IMR-90 (cell line): ENCODE data around the gene ZNF507. TPM values are rescaled to one million over a fixed set of nuclear protein-coding genes. Genes with fewer than 3 reads are reported as not detected.

Experiments used
- ATAC-seq: fragments of 200-7000 bp; cut with Tn5 transposase; 2 replicates; pipeline ENCODE4 v1.9.1; 2020; ENCODE audit warnings: low read depth, mild to moderate bottlenecking, moderate library complexity
- BruUV-seq: library from RNA; stranded (reverse); fragments of 400-500 nt; replicated peaks from 2 replicates; lab custom pipeline; 2021; lab: Mats Ljungman, UMichigan
- CTCF ChIA-PET: fragments of 300-600 bp; formaldehyde crosslinking; extraction: SDS; loops from one replicate; lab custom pipeline; 2021; ENCODE audit warnings: antibody characterized with exemption; lab: Yijun Ruan, JAX
- POLR2A ChIA-PET: fragments of 300-600 bp; sonication (Branson Sonifier 250); formaldehyde crosslinking; loops from one replicate; lab custom pipeline; 2022; ENCODE audit warnings: antibody characterized with exemption; ENCODE audit not compliant: unreplicated experiment; lab: Charles Lee
- DNase-seq: peaks from one replicate; pipeline ENCODE4 v3.0.0; 2013
- H2AFZ ChIP-seq: replicated peaks from 2 replicates; pipeline ENCODE3; 2013; ENCODE audit warnings: low read length, mild to moderate bottlenecking; ENCODE audit not compliant: poor library complexity
- H2AK5ac ChIP-seq: 2 replicates; pipeline ENCODE4 v1.6.1; 2013; ENCODE audit warnings: low read depth, low read length, inconsistent platforms
- H2AK9ac ChIP-seq: replicated peaks from 2 replicates; pipeline ENCODE3; 2013; ENCODE audit warnings: mild to moderate bottlenecking, low read depth, low read length, moderate library complexity; ENCODE audit not compliant: poor library complexity
- H2BK120ac ChIP-seq: 2 replicates; pipeline ENCODE4 v1.6.1; 2013; ENCODE audit warnings: low read depth, low read length, inconsistent platforms
- H2BK15ac ChIP-seq: 3 replicates; pipeline ENCODE4 v1.6.1; 2013; ENCODE audit warnings: low read depth, low read length, inconsistent platforms
- H2BK20ac ChIP-seq: 2 replicates; pipeline ENCODE4 v1.6.1; 2013; ENCODE audit warnings: low read depth, mild to moderate bottlenecking, inconsistent platforms, low read length, moderate library complexity
- H2BK5ac ChIP-seq: 2 replicates; pipeline ENCODE4 v1.6.1; 2013; ENCODE audit warnings: mild to moderate bottlenecking, low read depth, low read length, inconsistent platforms; ENCODE audit not compliant: poor library complexity, severe bottlenecking
- H3K14ac ChIP-seq: replicated peaks from 2 replicates; pipeline ENCODE4 v1.6.1; 2013; ENCODE audit warnings: low read depth, low read length, inconsistent platforms
- H3K18ac ChIP-seq: 2 replicates; pipeline ENCODE4 v1.6.1; 2013; ENCODE audit warnings: low read depth, low read length, control low read depth
- H3K23ac ChIP-seq: 2 replicates; pipeline ENCODE4 v1.6.1; 2013; ENCODE audit warnings: low read depth, low read length, inconsistent platforms
- H3K27ac ChIP-seq: 2 replicates; pipeline ENCODE4 v1.5.1; 2013; ENCODE audit warnings: mild to moderate bottlenecking, control low read depth, low read length; ENCODE audit not compliant: insufficient read depth
- H3K27me3 ChIP-seq: 2 replicates; pipeline ENCODE4 v1.6.1; 2013; ENCODE audit warnings: low read length; ENCODE audit not compliant: control insufficient read depth, insufficient read depth
- H3K36me3 ChIP-seq: 2 replicates; pipeline ENCODE4 v1.6.1; 2013; ENCODE audit warnings: low read length, mixed read lengths; ENCODE audit not compliant: control insufficient read depth, insufficient read depth
- H3K4ac ChIP-seq: 2 replicates; pipeline ENCODE4 v1.6.1; 2013; ENCODE audit warnings: low read depth, low read length, inconsistent platforms
- H3K4me1 ChIP-seq: 2 replicates; pipeline ENCODE4 v1.6.1; 2013; ENCODE audit warnings: low read length, mixed read lengths; ENCODE audit not compliant: control insufficient read depth, insufficient read depth
- H3K4me2 ChIP-seq: 2 replicates; pipeline ENCODE4 v1.6.1; 2013; ENCODE audit warnings: low read depth, mild to moderate bottlenecking, control low read depth, low read length, moderate library complexity
- H3K4me3 ChIP-seq: 2 replicates; pipeline ENCODE4 v1.5.1; 2013; ENCODE audit warnings: low read depth, mild to moderate bottlenecking, control low read depth, low read length, moderate library complexity; ENCODE audit not compliant: insufficient read depth
- H3K56ac ChIP-seq: 2 replicates; pipeline ENCODE4 v1.6.1; 2013; ENCODE audit warnings: low read length, inconsistent platforms; ENCODE audit not compliant: insufficient read depth; ENCODE audit errors: extremely low read depth
- H3K79me1 ChIP-seq, 2 experiments: 2 replicates each; pipeline ENCODE4 v1.6.1; 2013; ENCODE audit warnings: low read length in 2 of 2, inconsistent platforms in 1 of 2, low read depth in 1 of 2
- H3K9ac ChIP-seq: 2 replicates; pipeline ENCODE4 v1.6.1; 2013; ENCODE audit warnings: low read depth, low read length, control low read depth
- H3K9me1 ChIP-seq: 2 replicates; pipeline ENCODE4 v1.6.1; 2013; ENCODE audit warnings: low read length, inconsistent platforms; ENCODE audit not compliant: insufficient read depth
- H3K9me3 ChIP-seq: 2 replicates; pipeline ENCODE4 v1.6.1; 2013; ENCODE audit warnings: low read length; ENCODE audit not compliant: control insufficient read depth, insufficient read depth
- H4K20me1 ChIP-seq: 2 replicates; pipeline ENCODE4 v1.6.1; 2013; ENCODE audit warnings: low read length, inconsistent platforms; ENCODE audit not compliant: insufficient read depth
- H4K5ac ChIP-seq: 2 replicates; pipeline ENCODE4 v1.6.1; 2013; ENCODE audit warnings: mild to moderate bottlenecking, low read depth, low read length, control low read depth
- H4K8ac ChIP-seq, 2 experiments: 2 replicates each; pipeline ENCODE4 v1.6.1; 2013; ENCODE audit warnings: low read depth in 2 of 2, low read length in 2 of 2, control low read depth in 1 of 2, inconsistent platforms in 1 of 2
- H4K91ac ChIP-seq: 2 replicates; pipeline ENCODE4 v1.6.1; 2013; ENCODE audit warnings: low read depth, low read length, inconsistent platforms; ENCODE audit not compliant: insufficient read depth
- BHLHE40 ChIP-seq: fragments of 150-350 bp; IDR thresholded peaks from 2 replicates; pipeline ENCODE4 v1.6.1; 2016; ENCODE audit warnings: mild to moderate bottlenecking, low read depth, low read length
- CEBPB ChIP-seq: IDR thresholded peaks from 2 replicates; pipeline ENCODE4 v1.6.1; 2012; ENCODE audit warnings: low read depth, low read length, improper control_type of control experiment
- CHD1 ChIP-seq: IDR thresholded peaks from 2 replicates; pipeline ENCODE4 v1.6.1; 2012; ENCODE audit warnings: low read depth, low read length, improper control_type of control experiment
- FOS ChIP-seq: fragments of 150-350 bp; IDR thresholded peaks from 2 replicates; pipeline ENCODE4 v1.6.1; 2016; ENCODE audit warnings: low read depth, low read length
- MAFK ChIP-seq: IDR thresholded peaks from 2 replicates; pipeline ENCODE4 v1.6.1; 2012; ENCODE audit warnings: low read depth, low read length, improper control_type of control experiment
- MAZ ChIP-seq: IDR thresholded peaks from 2 replicates; pipeline ENCODE4 v1.6.1; 2012; ENCODE audit warnings: low read depth, mild to moderate bottlenecking, low read length, improper control_type of control experiment, moderate library complexity, borderline replicate concordance
- MXI1 ChIP-seq: IDR thresholded peaks from 2 replicates; pipeline ENCODE4 v1.6.1; 2012; ENCODE audit warnings: low read depth, mild to moderate bottlenecking, low read length, moderate library complexity, borderline replicate concordance
- NFE2L2 ChIP-seq: fragments of 150-350 bp; IDR thresholded peaks from 2 replicates; pipeline ENCODE4 v1.6.1; 2016; ENCODE audit warnings: low read depth, mild to moderate bottlenecking, low read length
- POLR2A ChIP-seq: IDR thresholded peaks from 2 replicates; pipeline ENCODE4 v1.6.1; 2012; ENCODE audit warnings: mild to moderate bottlenecking, low read depth, low read length
- RAD21 ChIP-seq: IDR thresholded peaks from 2 replicates; pipeline ENCODE4 v1.6.1; 2012; ENCODE audit warnings: low read length, improper control_type of control experiment
- RCOR1 ChIP-seq: IDR thresholded peaks from 2 replicates; pipeline ENCODE4 v1.6.1; 2012; ENCODE audit warnings: mild to moderate bottlenecking, low read length, improper control_type of control experiment; ENCODE audit not compliant: insufficient replicate concordance
- RFX5 ChIP-seq: IDR thresholded peaks from 2 replicates; pipeline ENCODE4 v1.8.0; 2012; ENCODE audit warnings: low read depth, mild to moderate bottlenecking, low read length, moderate library complexity
- SMC3 ChIP-seq: fragments of 150-350 bp; IDR thresholded peaks from 2 replicates; pipeline ENCODE4 v1.6.1; 2016; ENCODE audit warnings: low read depth, mild to moderate bottlenecking, antibody characterized with exemption, low read length, moderate library complexity
- WGBS, 2 experiments: methylation state at CpG; one replicate each; pipeline versions ENCODE4 v1.1.5 to v1.1.7; 2013; ENCODE audit warnings: missing lambda C conversion rate in 2 of 2; ENCODE audit not compliant: insufficient read length in 1 of 2; ENCODE audit errors: extremely low coverage in 2 of 2; 5-methylcytosine and 5-hydroxymethylcytosine counted together
- dilution Hi-C: fragments of 300-500 bp; cut with HindIII; formaldehyde crosslinking; loops from one replicate; pipeline ENCODE4 v1.14.3; 2018; ENCODE audit warnings: low sequenced_read_pairs; ENCODE audit not compliant: unreplicated experiment
- in situ Hi-C: fragments of 300-500 bp; cut with MboI; formaldehyde crosslinking; loops from 3 replicates; pipeline ENCODE4 v1.14.3; 2019; ENCODE audit warnings: low sequenced_read_pairs, inconsistent platforms, mixed read lengths
- intact Hi-C: fragments of 100-400 bp; cut with micrococcal nuclease; formaldehyde crosslinking; loops from 2 replicates; pipeline ENCODE4 v1.10.0; 2022
- polyA plus RNA-seq, 3 experiments: library from polyadenylated mRNA; depleted of rRNA; stranded (reverse); fragments of >200 nt; gene quantifications; 2 replicates each; pipeline ENCODE4 v1.2.3, GENCODE V29; 2012; ENCODE audit warnings: low replicate concordance in 1 of 3
- total RNA-seq: library from RNA; depleted of rRNA; stranded (reverse); fragments of >200 nt; gene quantifications from 2 replicates; pipeline ENCODE4 v1.2.3, GENCODE V29; 2012
- TF ChIP-seq, protein P1 (sequence below): fragments of 150-350 bp; IDR thresholded peaks from 2 replicates; pipeline ENCODE4 v1.6.1; 2016; ENCODE audit warnings: low read depth, mild to moderate bottlenecking, low read length, moderate library complexity, borderline replicate concordance
- TF ChIP-seq, protein P2 (sequence below): conservative IDR thresholded peaks from 2 replicates; pipeline ENCODE4 v1.5.1; 2012; ENCODE audit warnings: mild to moderate bottlenecking, low read depth, low read length, improper control_type of control experiment
- TF ChIP-seq, protein P3 (sequence below): fragments of 150-350 bp; IDR thresholded peaks from 2 replicates; pipeline ENCODE4 v1.6.1; 2017; ENCODE audit warnings: mild to moderate bottlenecking, antibody characterized with exemption, low read length, low read depth

ZNF507 gene
- total and polyA plus RNA-seq, 2 of the 4 experiments (the other 2 are of a cell fraction) = 9.6 to 19.9 TPM

DNA sequence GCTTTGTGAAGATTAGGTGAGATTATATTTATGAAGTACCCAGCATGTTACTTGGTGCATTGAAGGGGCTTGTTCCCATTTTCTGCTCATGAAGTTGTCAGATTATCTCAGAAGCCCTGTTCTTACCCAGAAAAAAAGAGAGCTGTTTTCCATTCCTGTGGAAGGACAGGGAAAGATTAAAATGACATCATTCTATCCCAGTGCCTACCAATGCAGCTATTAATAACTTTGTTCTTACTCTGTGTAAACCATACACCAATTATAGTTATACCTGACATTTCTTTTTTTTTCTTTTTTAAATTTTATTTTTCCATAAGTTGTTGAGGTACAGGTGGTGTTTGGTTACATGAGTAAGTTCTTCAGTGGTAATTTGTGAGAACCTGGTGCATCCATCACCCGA lies 18.6 kb downstream of the ZNF507 start:
- Histone ChIP-seq H2AK5ac (no peak overlapping the region), H3K9ac (no peak overlapping the region), H3K9me3 (no peaks in the 10 kb centered on the region), H3K27ac (no peak overlapping the region), H2BK5ac (no peak overlapping the region), H4K20me1 (peaks cover 17% of the 10 kb centered on the region), H2BK15ac (no peak overlapping the region), H4K8ac (no peak overlapping the region), H3K18ac (no peak overlapping the region), H2BK120ac (no peak overlapping the region), H2BK20ac (no peak overlapping the region), H2AFZ (no peak overlapping the region), H3K4me1 (peaks cover 5% of the 10 kb centered on the region; the same call in 1 of the 2 replicates), H2AK9ac (no peak overlapping the region), H3K4me2 (no peak overlapping the region), H3K79me1 (peaks cover 30 to 63% of the 10 kb centered on the region in 2 experiments), H3K23ac (no peak overlapping the region), H3K4me3 (no peak overlapping the region), H4K91ac (no peak overlapping the region), H3K9me1 (peaks cover 4% of the 10 kb centered on the region; the same call in 1 of the 2 replicates), H4K5ac (no peak overlapping the region), H3K36me3 (peaks cover 24% of the 10 kb centered on the region), H3K14ac (no peak overlapping the region), H3K56ac (no peak overlapping the region), H3K27me3 (no peaks in the 10 kb centered on the region), H3K4ac (no peak overlapping the region)
- dilution Hi-C loops (no loop called here), intact Hi-C loops (no loop called here), in situ Hi-C loops (loop anchor here (25.0 kb wide), 1 partner anchor 1027 kb away; the partner anchor contains the start of gene TSHZ3)
- no CpG with 5 or more reads among the region's 1 CpG for WGBS, 2 experiments
- ATAC-seq = no peak
- TF ChIP-seq POLR2A (no peak), MXI1 (no peak), NFE2L2 (no peak), MAFK (no peak), RFX5 (no peak), RCOR1 (no peak), RAD21 (no peak), BHLHE40 (no peak), MAZ (no peak), CEBPB (no peak), CHD1 (no peak), SMC3 (no peak), FOS (no peak)
- TF ChIP-seq, protein P1, sequence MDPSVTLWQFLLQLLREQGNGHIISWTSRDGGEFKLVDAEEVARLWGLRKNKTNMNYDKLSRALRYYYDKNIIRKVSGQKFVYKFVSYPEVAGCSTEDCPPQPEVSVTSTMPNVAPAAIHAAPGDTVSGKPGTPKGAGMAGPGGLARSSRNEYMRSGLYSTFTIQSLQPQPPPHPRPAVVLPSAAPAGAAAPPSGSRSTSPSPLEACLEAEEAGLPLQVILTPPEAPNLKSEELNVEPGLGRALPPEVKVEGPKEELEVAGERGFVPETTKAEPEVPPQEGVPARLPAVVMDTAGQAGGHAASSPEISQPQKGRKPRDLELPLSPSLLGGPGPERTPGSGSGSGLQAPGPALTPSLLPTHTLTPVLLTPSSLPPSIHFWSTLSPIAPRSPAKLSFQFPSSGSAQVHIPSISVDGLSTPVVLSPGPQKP = no peak
- TF ChIP-seq, protein P2, sequence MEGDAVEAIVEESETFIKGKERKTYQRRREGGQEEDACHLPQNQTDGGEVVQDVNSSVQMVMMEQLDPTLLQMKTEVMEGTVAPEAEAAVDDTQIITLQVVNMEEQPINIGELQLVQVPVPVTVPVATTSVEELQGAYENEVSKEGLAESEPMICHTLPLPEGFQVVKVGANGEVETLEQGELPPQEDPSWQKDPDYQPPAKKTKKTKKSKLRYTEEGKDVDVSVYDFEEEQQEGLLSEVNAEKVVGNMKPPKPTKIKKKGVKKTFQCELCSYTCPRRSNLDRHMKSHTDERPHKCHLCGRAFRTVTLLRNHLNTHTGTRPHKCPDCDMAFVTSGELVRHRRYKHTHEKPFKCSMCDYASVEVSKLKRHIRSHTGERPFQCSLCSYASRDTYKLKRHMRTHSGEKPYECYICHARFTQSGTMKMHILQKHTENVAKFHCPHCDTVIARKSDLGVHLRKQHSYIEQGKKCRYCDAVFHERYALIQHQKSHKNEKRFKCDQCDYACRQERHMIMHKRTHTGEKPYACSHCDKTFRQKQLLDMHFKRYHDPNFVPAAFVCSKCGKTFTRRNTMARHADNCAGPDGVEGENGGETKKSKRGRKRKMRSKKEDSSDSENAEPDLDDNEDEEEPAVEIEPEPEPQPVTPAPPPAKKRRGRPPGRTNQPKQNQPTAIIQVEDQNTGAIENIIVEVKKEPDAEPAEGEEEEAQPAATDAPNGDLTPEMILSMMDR = no peak
- TF ChIP-seq, protein P3, sequence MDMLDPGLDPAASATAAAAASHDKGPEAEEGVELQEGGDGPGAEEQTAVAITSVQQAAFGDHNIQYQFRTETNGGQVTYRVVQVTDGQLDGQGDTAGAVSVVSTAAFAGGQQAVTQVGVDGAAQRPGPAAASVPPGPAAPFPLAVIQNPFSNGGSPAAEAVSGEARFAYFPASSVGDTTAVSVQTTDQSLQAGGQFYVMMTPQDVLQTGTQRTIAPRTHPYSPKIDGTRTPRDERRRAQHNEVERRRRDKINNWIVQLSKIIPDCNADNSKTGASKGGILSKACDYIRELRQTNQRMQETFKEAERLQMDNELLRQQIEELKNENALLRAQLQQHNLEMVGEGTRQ = no peak
- no TSS peak for BruUV-seq
- no peak for DNase-seq
- ChIA-PET POLR2A (no interaction called here), CTCF (interaction anchor here (0.6 to 1.1 kb wide), 3 partner anchors 8 to 1092 kb away, joined by 3 to 4 read pairs (median 3); no protein-coding TSS in a partner anchor)
